ENCODE data around the gene AKR1A1.

AKR1A1 gene

GRCh38 chr1:45545553-45546310, 4.9 kb upstream of the AKR1A1 start:
- no peaks in the 10 kb centered on the region for H3K36me3 ChIP-seq (ENCODE audit: insufficient read depth, low read length)
- H3K79me2 ChIP-seq (ENCODE audit: control insufficient read depth, insufficient read depth, low read length, unreplicated experiment) = no peaks in the 10 kb centered on the region
- no peak overlapping the region for H3K4me3 ChIP-seq (ENCODE audit: low read depth, low read length)
- peak overlapping the region; percentile 30 for H2AFZ ChIP-seq (ENCODE audit: low read length, unreplicated experiment)
- H3K4me1 ChIP-seq (ENCODE audit: control insufficient read depth, insufficient read depth, low read length, unreplicated experiment) = peaks cover 5% of the 10 kb centered on the region
- H3K27me3 ChIP-seq (ENCODE audit: insufficient read depth, low read length) = no peaks in the 10 kb centered on the region
- no peak overlapping the region for H3K27ac ChIP-seq (ENCODE audit: low read depth, low read length)

DNA sequence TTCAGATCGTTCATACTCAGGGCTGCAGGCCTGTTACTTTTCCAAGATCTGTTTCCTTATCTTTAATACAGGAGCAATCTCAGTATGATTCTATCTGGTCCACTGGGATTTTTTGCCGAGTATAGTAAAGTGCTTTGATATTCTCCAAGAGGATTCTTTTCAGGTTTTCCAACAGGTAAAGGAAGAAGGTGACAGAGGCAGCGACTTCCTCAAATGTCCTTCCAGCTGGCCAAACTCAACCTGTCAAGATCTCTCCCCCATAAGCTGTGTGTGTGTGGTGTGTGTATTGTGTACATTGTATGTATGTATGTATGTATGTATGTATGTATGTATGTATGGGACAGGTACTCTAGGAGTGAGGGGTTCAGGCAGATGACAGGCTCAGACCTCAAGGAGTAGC, 1.1 kb downstream of the AKR1A1 start:
- no peaks in the 10 kb centered on the region for H3K27me3 ChIP-seq (ENCODE audit: insufficient read depth, low read length)
- peaks cover 7% of the 10 kb centered on the region for H3K4me1 ChIP-seq (ENCODE audit: control insufficient read depth, insufficient read depth, low read length, unreplicated experiment)
- H3K27ac ChIP-seq (ENCODE audit: low read depth, low read length) = no peak overlapping the region
- peaks cover 11% of the 10 kb centered on the region; the same call in 1 of the 2 replicates for H3K36me3 ChIP-seq (ENCODE audit: insufficient read depth, low read length)
- peaks cover 27% of the 10 kb centered on the region for H3K79me2 ChIP-seq (ENCODE audit: control insufficient read depth, insufficient read depth, low read length, unreplicated experiment)
- H2AFZ ChIP-seq (ENCODE audit: low read length, unreplicated experiment) = no peak overlapping the region
- peak overlapping the region; percentile 97 for H3K4me3 ChIP-seq (ENCODE audit: low read depth, low read length)

DNA sequence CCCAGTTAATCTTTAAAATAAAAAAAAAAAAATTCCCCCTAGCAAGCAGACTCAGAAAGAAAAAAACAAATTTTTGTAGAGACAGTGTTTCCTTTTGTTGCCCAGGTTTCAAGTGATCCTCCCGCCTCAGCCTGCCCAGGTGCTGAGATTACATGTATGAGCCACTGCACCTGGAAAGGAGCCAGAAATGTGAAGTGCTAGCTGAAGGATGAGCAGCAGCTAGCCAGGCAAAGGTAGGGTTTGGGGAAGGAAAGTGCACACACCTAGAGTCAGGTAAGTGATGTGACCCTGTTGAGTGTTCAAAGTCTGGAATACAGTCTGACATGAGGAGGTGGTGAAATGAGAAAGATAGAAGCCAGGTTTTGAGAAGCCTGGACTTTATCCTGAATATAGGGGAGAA, 1.7 kb downstream of the AKR1A1 start:
- Histone ChIP-seq H3K27ac (ENCODE audit: low read depth, low read length) (no peak overlapping the region), H3K79me2 (ENCODE audit: control insufficient read depth, insufficient read depth, low read length, unreplicated experiment) (peaks cover 30% of the 10 kb centered on the region), H3K36me3 (ENCODE audit: insufficient read depth, low read length) (peaks cover 11% of the 10 kb centered on the region; the same call in 1 of the 2 replicates), H3K4me3 (ENCODE audit: low read depth, low read length) (peak overlapping the region; percentile 97), H3K4me1 (ENCODE audit: control insufficient read depth, insufficient read depth, low read length, unreplicated experiment) (peaks cover 7% of the 10 kb centered on the region), H2AFZ (ENCODE audit: low read length, unreplicated experiment) (no peak overlapping the region), H3K27me3 (ENCODE audit: insufficient read depth, low read length) (no peaks in the 10 kb centered on the region)

GRCh38 chr1:45554198-45554597, 3.6 kb downstream of the AKR1A1 start:
- Histone ChIP-seq H3K36me3 (ENCODE audit: insufficient read depth, low read length) (peaks cover 16% of the 10 kb centered on the region; the same call in 1 of the 2 replicates), H3K79me2 (ENCODE audit: control insufficient read depth, insufficient read depth, low read length, unreplicated experiment) (peaks cover 38% of the 10 kb centered on the region), H3K27ac (ENCODE audit: low read depth, low read length) (no peak overlapping the region), H2AFZ (ENCODE audit: low read length, unreplicated experiment) (no peak overlapping the region), H3K4me3 (ENCODE audit: low read depth, low read length) (no peak overlapping the region), H3K4me1 (ENCODE audit: control insufficient read depth, insufficient read depth, low read length, unreplicated experiment) (peaks cover 7% of the 10 kb centered on the region), H3K27me3 (ENCODE audit: insufficient read depth, low read length) (no peaks in the 10 kb centered on the region)

DNA sequence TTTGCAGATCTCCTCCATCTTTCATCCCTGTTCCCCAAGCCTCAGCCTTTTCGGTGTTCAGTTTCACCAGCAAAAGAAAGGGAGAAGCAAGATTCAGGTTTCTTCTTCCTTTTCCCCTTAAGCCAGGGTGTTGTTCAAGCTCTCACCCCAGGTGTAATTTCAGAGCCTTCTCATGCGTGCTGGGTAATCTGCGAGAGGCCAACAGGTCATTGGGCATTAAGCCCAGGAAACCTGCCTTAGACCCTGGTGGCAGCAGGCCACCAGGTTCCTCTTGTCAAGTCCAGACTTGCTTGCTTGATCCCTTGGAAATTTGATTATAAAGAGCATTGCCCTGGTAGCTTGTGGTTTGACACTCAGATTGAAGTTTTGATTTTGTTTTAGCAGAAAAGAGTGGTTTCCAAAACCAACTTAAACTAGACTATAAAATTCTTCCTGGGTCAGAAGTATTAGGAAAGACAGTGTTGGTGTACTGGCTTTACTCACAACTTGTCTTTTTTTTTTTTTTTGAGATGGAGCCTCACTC, 6.9 kb downstream of the AKR1A1 start:
- H3K27ac ChIP-seq (ENCODE audit: low read depth, low read length) = no peak overlapping the region
- H3K79me2 ChIP-seq (ENCODE audit: control insufficient read depth, insufficient read depth, low read length, unreplicated experiment) = peaks cover 32% of the 10 kb centered on the region
- no peak overlapping the region for H3K4me3 ChIP-seq (ENCODE audit: low read depth, low read length)
- H2AFZ ChIP-seq (ENCODE audit: low read length, unreplicated experiment) = no peak overlapping the region
- no peaks in the 10 kb centered on the region for H3K27me3 ChIP-seq (ENCODE audit: insufficient read depth, low read length)
- peaks cover 2% of the 10 kb centered on the region for H3K4me1 ChIP-seq (ENCODE audit: control insufficient read depth, insufficient read depth, low read length, unreplicated experiment)
- peaks cover 21% of the 10 kb centered on the region; the same call in 1 of the 2 replicates for H3K36me3 ChIP-seq (ENCODE audit: insufficient read depth, low read length)

- Histone ChIP-seq H3K79me2 (ENCODE audit: control insufficient read depth, insufficient read depth, low read length, unreplicated experiment) (peaks cover 13% of the 10 kb centered on the region), H3K27ac (ENCODE audit: low read depth, low read length) (no peak overlapping the region; the same call in 1 of the 2 replicates), H2AFZ (ENCODE audit: low read length, unreplicated experiment) (no peak overlapping the region), H3K4me1 (ENCODE audit: control insufficient read depth, insufficient read depth, low read length, unreplicated experiment) (no peaks in the 10 kb centered on the region), H3K27me3 (ENCODE audit: insufficient read depth, low read length) (no peaks in the 10 kb centered on the region), H3K36me3 (ENCODE audit: insufficient read depth, low read length) (peaks cover 15% of the 10 kb centered on the region; the same call in 1 of the 2 replicates), H3K4me3 (ENCODE audit: low read depth, low read length) (no peak overlapping the region)
Observed at GRCh38 chr1:45563843-45564242, 13.2 kb downstream of the AKR1A1 start.

GRCh38 chr1:45566722-45567121, 16.1 kb downstream of the AKR1A1 start:
- H3K36me3 ChIP-seq (ENCODE audit: insufficient read depth, low read length) = peaks cover 16% of the 10 kb centered on the region; the same call in 1 of the 2 replicates
- no peaks in the 10 kb centered on the region for H3K79me2 ChIP-seq (ENCODE audit: control insufficient read depth, insufficient read depth, low read length, unreplicated experiment)
- H2AFZ ChIP-seq (ENCODE audit: low read length, unreplicated experiment) = no peak overlapping the region
- no peak overlapping the region for H3K27ac ChIP-seq (ENCODE audit: low read depth, low read length)
- H3K27me3 ChIP-seq (ENCODE audit: insufficient read depth, low read length) = no peaks in the 10 kb centered on the region
- H3K4me3 ChIP-seq (ENCODE audit: low read depth, low read length) = no peak overlapping the region
- H3K4me1 ChIP-seq (ENCODE audit: control insufficient read depth, insufficient read depth, low read length, unreplicated experiment) = no peaks in the 10 kb centered on the region

DNA sequence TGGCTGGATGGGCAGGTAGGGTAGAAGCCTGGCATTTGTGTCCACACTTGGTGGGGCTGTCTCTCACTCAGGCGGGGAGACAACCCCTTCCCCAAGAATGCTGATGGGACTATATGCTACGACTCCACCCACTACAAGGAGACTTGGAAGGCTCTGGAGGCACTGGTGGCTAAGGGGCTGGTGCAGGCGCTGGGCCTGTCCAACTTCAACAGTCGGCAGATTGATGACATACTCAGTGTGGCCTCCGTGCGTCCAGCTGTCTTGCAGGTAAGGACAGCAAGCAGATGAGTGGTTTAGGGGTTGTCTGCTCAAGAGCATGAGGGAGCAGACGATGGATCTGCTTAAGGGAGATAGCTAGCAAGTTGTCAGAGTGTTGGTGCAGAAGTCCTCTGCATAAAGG, 17.3 kb downstream of the AKR1A1 start:
- H3K4me3 ChIP-seq (ENCODE audit: low read depth, low read length) = no peak overlapping the region
- H3K79me2 ChIP-seq (ENCODE audit: control insufficient read depth, insufficient read depth, low read length, unreplicated experiment) = no peaks in the 10 kb centered on the region
- H3K27me3 ChIP-seq (ENCODE audit: insufficient read depth, low read length) = no peaks in the 10 kb centered on the region
- H3K4me1 ChIP-seq (ENCODE audit: control insufficient read depth, insufficient read depth, low read length, unreplicated experiment) = no peaks in the 10 kb centered on the region
- peaks cover 12% of the 10 kb centered on the region; the same call in 1 of the 2 replicates for H3K36me3 ChIP-seq (ENCODE audit: insufficient read depth, low read length)
- H2AFZ ChIP-seq (ENCODE audit: low read length, unreplicated experiment) = no peak overlapping the region
- H3K27ac ChIP-seq (ENCODE audit: low read depth, low read length) = no peak overlapping the region

GRCh38 chr1:45568421-45568820, 17.8 kb downstream of the AKR1A1 start:
- Histone ChIP-seq H3K79me2 (ENCODE audit: control insufficient read depth, insufficient read depth, low read length, unreplicated experiment) (no peaks in the 10 kb centered on the region), H3K4me3 (ENCODE audit: low read depth, low read length) (no peak overlapping the region), H3K27me3 (ENCODE audit: insufficient read depth, low read length) (no peaks in the 10 kb centered on the region), H3K27ac (ENCODE audit: low read depth, low read length) (no peak overlapping the region), H2AFZ (ENCODE audit: low read length, unreplicated experiment) (no peak overlapping the region), H3K4me1 (ENCODE audit: control insufficient read depth, insufficient read depth, low read length, unreplicated experiment) (no peaks in the 10 kb centered on the region), H3K36me3 (ENCODE audit: insufficient read depth, low read length) (peaks cover 12% of the 10 kb centered on the region; the same call in 1 of the 2 replicates)

DNA sequence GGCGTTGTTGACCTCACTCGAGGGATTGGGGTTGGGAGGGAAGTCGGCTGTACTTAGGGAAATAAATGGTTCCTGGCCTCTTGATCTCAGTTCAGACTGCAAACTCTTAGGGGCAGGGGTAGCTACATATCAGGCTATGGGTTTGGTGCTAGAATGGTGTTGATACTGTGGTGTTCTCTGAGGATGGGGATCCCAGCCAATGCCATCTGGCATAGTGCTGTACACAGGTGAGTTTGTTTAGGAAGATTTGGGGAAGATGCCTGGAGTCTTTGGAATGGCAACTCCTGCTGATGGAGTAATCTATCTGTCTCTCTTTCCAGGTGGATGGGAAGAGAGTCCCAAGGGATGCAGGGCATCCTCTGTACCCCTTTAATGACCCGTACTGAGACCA, 18.9 kb downstream of the AKR1A1 start:
- H3K4me1 ChIP-seq (ENCODE audit: control insufficient read depth, insufficient read depth, low read length, unreplicated experiment) = no peaks in the 10 kb centered on the region
- H3K27ac ChIP-seq (ENCODE audit: low read depth, low read length) = no peak overlapping the region
- H2AFZ ChIP-seq (ENCODE audit: low read length, unreplicated experiment) = no peak overlapping the region
- H3K79me2 ChIP-seq (ENCODE audit: control insufficient read depth, insufficient read depth, low read length, unreplicated experiment) = no peaks in the 10 kb centered on the region
- peaks cover 12% of the 10 kb centered on the region; the same call in 1 of the 2 replicates for H3K36me3 ChIP-seq (ENCODE audit: insufficient read depth, low read length)
- no peak overlapping the region for H3K4me3 ChIP-seq (ENCODE audit: low read depth, low read length)
- no peaks in the 10 kb centered on the region for H3K27me3 ChIP-seq (ENCODE audit: insufficient read depth, low read length)
